ENCODE results near the gene FAM156B.
"Not testable (repeated sequence)": the region's sequence is repeated elsewhere in the genome, so short reads cannot be mapped to it uniquely, and the experiment has no call there.

Gene FAM156B

DNA sequence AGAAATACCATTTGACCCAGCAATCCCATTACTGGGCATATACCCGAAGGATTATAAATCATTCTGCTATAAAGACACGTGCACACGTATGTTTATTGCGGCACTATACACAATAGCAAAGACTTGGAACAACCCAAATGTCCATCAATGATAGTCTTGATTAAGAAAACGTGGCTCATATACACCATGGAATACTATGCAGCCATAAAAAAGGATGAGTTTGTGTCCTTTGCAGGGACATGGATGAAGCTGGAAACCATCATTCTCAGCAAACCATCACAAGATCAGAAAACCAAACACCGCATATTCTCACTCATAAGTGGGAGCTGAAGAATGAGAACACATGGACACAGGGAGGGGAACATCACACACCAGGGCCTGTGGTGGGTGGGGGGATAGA lies 33.1 kb downstream of the FAM156B start:
- FAIRE-seq, result not testable (repeated sequence)

DNA sequence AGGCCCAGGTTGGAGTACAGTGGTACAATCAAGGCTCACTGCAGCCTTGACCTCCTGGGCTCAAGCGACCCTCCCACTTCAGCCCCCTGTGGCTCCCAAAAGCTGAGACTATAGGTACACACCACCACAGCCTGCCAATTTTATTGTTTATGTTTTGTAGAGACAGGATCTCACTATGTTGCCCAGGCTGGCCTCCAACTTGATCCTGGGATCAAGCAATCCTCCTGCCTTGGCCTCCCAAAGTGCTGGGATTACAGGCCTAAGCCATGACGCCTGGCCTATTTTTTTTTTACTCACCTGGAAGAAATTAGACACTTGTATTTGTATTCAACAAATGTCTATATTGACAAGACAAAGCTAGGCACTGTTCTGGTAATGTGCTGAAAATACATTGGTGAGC lies 36.1 kb downstream of the FAM156B start:
- FAIRE-seq, result no peak

DNA sequence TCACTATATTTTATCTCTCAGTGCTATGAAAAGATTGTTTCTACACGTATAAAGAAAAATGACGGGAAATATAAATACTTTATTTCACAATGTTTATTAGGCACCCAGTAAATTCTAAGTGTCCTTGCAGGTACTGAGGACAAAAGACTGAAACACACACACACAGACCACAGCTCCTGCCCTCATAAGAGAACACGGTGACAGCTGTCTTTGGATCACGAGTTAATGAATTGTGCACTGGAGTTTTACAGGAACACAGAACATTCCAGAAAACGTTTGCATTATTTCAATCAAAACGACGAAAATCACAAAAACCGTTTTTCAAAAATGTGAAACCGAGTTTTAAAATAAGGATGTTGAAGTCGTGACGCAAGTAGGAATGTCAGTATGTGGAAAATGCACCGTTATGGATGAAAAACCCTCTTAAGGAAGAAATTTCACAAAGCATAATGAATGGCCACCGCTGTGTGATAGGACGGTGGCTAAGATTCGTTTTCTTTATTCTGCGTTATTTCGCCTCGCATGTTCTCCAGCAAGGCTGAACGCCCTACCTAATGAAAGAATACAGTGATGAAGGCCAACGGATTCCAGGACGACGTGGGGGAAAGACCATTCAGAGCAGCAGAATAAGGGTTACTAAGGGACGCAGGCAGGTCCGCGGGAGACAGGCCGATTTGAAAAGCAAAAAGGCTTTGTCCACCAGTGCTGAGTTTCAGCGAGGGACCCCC lies 37.0 kb downstream of the FAM156B start:
- FAIRE-seq, result no peak

DNA sequence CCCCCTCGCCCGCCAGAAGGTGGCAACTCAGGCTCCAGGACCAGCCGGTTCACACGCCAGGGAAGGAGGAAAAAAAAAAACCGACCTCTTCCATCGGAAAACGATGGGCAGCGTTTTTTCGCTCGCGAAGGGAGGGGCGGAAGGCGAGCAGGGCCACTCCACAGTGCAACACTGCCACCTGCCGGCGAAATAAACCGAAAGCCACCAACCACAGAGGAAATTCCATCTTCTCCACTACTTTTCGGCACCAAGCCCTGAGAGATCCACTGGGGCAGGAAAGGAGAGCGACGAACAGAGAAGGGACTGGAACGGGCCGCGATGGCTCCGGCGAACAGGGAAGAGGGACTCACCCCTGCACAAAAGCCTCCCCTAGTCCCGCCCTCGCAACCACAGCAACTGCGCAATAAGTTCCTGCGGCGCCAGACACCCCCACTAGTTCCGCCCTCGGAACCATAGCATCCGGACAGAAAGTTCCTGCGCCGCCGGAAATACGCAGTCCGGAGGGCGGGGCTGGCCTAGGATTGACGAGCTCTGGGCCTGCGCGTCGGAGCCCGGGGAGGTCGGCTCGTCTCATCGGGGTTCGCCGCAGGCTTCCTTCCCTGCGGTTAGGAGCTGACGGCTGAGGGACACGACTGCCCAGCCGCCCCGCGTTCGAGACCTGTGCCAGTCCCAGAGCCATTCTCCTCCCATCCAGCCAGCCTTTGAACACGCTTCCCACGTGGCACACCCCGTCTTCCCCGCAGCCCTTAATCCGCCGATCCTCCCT lies 37.8 kb downstream of the FAM156B start:
- no peak for FAIRE-seq

DNA sequence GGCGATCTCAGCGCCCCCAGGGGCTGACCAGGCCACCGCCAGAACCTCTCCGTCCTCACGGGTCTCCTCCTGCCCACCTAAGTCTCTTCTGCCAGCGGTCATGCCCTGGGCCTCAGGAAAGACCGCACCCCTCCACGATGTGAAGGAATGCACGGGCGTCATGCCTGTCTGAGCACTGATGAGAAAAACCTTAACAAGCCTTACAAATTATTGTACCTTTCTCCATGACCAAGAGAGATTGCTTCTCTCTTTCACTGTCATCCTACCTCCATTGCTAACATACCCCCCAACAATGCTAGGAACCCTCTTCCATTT lies 38.3 kb downstream of the FAM156B start:
- FAIRE-seq, result not testable (repeated sequence)

DNA sequence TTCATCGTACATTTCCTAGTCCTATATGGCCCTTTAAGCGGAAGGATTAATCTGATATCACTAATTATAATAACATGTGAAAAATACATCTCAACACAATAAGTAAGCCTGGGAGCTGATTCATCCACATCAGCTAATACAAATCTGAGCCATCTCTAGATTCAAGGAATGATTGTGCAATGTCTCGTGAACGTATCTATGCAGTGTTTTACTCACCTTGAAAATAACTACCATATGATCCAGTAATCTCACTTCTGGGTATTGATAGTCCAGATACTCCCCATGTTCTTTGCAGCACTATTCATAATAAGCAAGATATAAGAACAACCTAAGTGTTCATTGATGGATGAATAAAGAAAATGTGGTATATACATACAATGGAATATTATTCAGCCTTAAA lies 43.6 kb downstream of the FAM156B start:
- FAIRE-seq, result not testable (repeated sequence)

DNA sequence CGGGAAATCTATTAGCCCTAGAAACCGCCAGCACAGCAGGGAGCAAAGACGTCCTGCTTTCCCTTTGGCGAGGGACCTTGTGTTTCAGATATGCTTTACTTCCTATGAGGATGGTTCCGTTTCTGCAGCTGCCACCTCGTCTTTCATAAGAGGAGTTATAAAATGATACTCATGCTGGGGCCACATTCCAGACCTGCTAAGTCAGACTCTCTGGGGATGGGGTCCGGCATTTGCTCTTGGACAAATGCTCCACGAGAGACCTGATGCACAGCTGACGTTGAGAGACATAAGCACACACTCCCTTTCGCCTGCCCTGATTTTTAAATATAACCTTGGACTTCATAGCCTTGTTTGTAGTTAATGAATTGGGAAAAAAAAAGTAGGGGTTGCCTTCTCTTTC lies 44.6 kb downstream of the FAM156B start:
- FAIRE-seq, result peak; percentile 57

DNA sequence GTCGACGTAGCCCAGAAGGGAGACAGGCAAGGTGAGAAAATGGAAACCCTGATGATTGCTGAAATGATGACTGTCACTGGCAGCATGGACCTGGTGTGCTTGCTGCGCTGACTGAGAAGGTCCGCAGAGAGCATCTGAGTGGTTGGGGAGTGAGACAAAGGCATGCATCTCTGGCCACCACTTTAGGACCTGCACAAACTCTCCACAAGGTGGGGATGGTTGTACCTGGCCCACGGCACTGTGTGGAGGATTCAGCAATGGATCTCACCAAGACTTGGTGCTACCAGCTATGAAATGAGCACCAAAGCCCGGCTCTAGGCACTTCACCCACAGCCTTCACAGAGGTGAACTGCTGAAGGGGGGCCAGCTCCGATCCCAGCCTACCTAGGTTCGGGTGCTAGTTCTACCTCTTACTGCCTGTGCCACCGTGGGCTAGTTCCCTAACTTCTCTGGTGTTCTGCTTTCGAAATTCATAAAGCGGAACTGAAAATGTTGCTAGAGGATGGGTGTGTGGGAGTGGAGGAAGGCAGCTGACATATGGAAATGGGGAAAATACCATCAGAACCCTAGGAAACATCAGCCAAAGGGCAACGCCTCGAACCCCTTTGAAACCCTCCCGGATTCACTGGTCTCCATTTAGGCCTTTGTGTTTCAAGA lies 48.8 kb downstream of the FAM156B start:
- FAIRE-seq, result not testable (repeated sequence)

DNA sequence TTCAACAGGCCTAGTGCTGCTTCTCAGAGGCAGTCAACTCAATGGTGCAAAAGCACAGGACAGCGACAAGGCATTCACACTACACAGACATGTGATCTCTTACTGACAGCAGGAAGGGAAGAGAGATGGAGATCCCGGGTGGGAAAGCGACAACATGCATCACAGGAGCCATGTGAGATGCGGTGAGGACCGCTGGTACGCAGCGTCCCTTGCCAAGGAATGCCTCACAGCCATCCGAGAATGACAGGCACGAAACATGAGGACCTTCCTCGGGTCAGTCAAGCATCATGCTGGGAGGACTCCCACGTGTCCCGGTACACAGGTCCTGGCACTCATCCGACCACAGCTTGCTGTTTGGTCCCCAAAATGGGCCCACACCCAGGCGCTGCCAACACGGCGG lies 50.4 kb downstream of the FAM156B start:
- FAIRE-seq, result not testable (repeated sequence)

DNA sequence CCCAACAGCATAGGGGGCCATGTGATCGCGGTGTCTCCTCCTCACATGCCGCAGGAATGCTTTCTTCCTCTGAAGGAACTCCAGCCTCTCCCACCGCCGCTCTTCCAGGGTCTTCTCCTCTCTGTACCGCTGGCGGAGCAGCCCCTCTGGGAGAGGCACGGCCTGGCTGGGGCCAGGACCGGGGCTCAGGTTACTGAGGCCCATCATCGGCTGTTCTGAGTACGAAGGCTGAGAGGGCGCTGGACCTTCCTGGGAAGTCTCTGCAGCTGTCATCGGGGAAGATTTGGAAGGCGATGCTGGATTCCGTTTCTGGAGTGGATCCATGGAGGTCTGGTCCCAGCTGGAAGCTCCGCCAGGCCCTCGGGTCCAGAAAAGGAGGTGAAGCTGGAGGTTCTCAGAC lies 51.1 kb downstream of the FAM156B start:
- not testable (repeated sequence) for FAIRE-seq

DNA sequence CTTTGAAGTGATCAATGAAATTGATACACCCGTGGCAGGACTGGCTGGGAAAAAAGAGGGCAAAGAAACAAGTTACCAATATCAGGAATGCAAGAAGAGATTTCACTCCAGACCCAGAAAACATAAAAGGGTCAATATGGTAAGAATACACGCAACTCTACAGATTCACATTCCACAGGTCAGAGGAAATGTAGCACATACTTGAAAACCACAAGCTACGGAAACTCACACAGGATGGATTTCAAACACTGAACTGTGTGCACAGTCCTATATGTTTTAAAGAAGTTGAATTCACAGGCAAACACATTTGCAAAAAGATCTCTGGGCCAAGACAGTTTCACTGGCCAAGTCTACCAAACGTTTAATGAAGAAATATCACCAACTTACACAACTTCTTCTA lies 52.2 kb downstream of the FAM156B start:
- FAIRE-seq, result not testable (repeated sequence)

DNA sequence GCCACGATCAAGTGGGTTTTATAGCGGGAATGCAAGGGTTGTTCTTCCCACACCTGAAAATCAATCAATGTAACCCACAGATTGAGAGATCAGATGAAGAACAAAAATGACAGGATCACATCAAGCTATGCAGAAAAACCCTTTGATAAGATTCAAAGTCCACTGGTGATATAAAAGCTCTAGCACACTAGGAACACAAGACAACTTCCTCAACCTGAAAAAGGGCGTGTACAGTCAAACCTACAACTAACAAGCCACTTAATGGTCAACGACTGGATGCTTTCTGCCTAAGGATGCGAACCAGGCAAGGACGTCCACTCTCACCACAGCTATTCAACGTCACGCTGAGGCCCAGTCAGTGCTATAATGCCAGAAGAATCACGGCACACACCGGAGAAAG lies 52.8 kb downstream of the FAM156B start:
- not testable (repeated sequence) for FAIRE-seq

Data from colon (tissue), 2 donors.